GM18519 (cell line): ENCODE results near the gene RBM10.

Experiments used
- ATAC-seq: cut with Tn5 transposase; IDR thresholded peaks from one replicate; pipeline ENCODE4 v1.9.1; 2021; ENCODE audit warnings: mild to moderate bottlenecking, moderate library complexity; ENCODE audit not compliant: unreplicated experiment, low FRiP score

RBM10 gene

GRCh38 chrX:47191806-47192401, 46.9 kb downstream of the RBM10 start:
- no peak for ATAC-seq

- ATAC-seq = no peak
These were observed 48.6 kb downstream of the RBM10 start, which contains the start of gene UBA1 for GRCh38 chrX:47193475-47194193. Gene UBA1 (plus strand): TSS chrX:47193829. CDS start chrX:47198803, 4,974 bp downstream.

GRCh38 chrX:47194194-47194787, 49.3 kb downstream of the RBM10 start:
- no peak for ATAC-seq

GRCh38 chrX:47196098-47196497, 51.1 kb downstream of the RBM10 start:
- no peak for ATAC-seq

GRCh38 chrX:47197526-47197925, 52.5 kb downstream of the RBM10 start:
- no peak for ATAC-seq

- no peak for ATAC-seq
These were observed 53.1 kb downstream of the RBM10 start for GRCh38 chrX:47198026-47198686.

- ATAC-seq = no peak
These were observed 53.7 kb downstream of the RBM10 start for GRCh38 chrX:47198687-47199080.

- ATAC-seq = no peak
These were observed 54.3 kb downstream of the RBM10 start for GRCh38 chrX:47199286-47199685.

- no peak for ATAC-seq
These were observed 55.5 kb downstream of the RBM10 start for GRCh38 chrX:47200385-47201150.

- no peak for ATAC-seq
These were observed 56.4 kb downstream of the RBM10 start for GRCh38 chrX:47201345-47201944.

- no peak for ATAC-seq
These were observed 57.3 kb downstream of the RBM10 start for GRCh38 chrX:47202316-47202715.

GRCh38 chrX:47202877-47203276, 57.9 kb downstream of the RBM10 start:
- ATAC-seq = no peak

GRCh38 chrX:47204970-47205369, 59.9 kb downstream of the RBM10 start:
- ATAC-seq = no peak

GRCh38 chrX:47206316-47206715, 61.3 kb downstream of the RBM10 start:
- no peak for ATAC-seq

GRCh38 chrX:47208108-47208507, 63.1 kb downstream of the RBM10 start:
- no peak for ATAC-seq

- ATAC-seq = no peak
These were observed 64.7 kb downstream of the RBM10 start for GRCh38 chrX:47209508-47210238.

GRCh38 chrX:47210661-47211425, 65.8 kb downstream of the RBM10 start:
- no peak for ATAC-seq

- no peak for ATAC-seq
These were observed 67.6 kb downstream of the RBM10 start for GRCh38 chrX:47212381-47213293.
